ENCODE data around the gene MEX3D. TPM values are rescaled to one million over a fixed set of nuclear protein-coding genes. Genes with fewer than 3 reads are reported as not detected.

MEX3D gene
- total RNA-seq, 2 donors from 2014 or later, result 18.8 to 21.8 TPM

DNA sequence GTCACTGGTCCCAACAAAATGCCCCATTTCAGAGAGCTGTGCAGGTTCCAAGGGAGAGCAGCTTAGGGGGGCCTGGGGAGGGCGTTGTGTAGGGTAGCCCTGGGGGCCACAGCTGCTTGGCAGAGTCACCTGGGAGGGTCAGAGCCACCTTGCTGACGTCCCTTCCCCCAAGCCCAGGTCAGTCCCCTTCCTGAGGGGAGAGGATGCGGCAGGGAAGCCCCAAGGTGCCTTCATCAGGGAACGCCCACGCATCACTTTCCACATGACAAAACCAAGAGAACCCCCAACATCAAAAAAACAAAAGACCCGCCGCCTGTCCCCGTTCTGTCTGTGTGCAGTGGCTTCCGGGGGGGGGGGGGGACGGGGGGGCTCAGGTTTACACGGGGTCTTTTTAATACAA is 42.5 kb upstream of the MEX3D start:
- DNase-seq, result no peak
- Histone ChIP-seq H3K27me3 (no peaks in the 10 kb centered on the region), H3K4me1 (peaks cover 8% of the 10 kb centered on the region), H3K36me3 (replicated peaks in 1 of 2; ENCODE audit: insufficient read depth in 1 of 2, low read depth in 2 of 2) (peaks cover 7 to 19% of the 10 kb centered on the region in 2 donors), H3K4me3 (no peak overlapping the region), H3K9me3 (no peaks in the 10 kb centered on the region), H3K27ac (no peak overlapping the region)
- intact Hi-C loops (cut with DNase I), result no loop called here
- no peak for ATAC-seq
- TF ChIP-seq POLR2A (IDR thresholded peaks at IDR 0.05), result no peak
- TF ChIP-seq, protein P1, sequence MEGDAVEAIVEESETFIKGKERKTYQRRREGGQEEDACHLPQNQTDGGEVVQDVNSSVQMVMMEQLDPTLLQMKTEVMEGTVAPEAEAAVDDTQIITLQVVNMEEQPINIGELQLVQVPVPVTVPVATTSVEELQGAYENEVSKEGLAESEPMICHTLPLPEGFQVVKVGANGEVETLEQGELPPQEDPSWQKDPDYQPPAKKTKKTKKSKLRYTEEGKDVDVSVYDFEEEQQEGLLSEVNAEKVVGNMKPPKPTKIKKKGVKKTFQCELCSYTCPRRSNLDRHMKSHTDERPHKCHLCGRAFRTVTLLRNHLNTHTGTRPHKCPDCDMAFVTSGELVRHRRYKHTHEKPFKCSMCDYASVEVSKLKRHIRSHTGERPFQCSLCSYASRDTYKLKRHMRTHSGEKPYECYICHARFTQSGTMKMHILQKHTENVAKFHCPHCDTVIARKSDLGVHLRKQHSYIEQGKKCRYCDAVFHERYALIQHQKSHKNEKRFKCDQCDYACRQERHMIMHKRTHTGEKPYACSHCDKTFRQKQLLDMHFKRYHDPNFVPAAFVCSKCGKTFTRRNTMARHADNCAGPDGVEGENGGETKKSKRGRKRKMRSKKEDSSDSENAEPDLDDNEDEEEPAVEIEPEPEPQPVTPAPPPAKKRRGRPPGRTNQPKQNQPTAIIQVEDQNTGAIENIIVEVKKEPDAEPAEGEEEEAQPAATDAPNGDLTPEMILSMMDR (IDR thresholded peaks at IDR 0.05), result no peak
- 81 to 83% methylated on average over 9 to 11 of the region's 11 CpGs for WGBS, 2 donors

DNA sequence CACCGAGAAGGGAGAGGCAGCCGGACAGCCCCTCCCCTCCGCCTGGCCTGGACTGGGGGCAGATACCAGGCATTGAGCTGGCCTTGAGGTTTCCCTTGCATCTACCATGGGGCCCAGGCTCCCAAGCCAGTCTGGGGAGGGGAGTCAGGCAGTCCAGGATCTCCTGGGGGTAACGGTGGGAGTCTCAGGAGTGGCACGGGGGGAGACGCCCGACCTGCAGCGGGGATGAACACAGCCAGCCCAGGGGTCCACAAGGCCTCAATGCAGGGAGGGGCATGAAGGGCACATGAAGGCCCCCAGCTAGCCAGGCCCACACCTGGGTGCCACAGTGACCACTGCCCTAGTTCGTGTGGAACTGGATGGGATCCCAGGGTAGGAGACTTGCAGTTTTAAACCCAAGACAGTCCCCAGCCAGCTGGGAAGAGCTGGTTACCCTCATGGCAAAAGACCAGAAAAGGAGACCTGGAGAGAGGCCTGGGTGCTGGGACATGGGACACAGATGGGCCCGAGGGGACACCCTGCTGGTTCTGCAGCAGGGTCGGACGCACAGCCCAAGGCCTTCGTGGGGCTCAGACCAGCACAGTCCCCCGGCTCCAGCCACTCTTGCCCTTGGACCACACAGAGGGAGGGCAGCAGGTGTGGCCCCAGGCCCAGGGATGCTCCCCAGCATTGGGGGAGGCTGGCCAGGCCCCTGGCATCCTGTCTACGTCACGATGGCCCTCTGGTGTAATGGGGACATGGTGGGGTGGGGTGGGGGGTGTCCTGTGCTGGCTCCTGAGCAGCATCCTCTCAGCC is 41.8 kb upstream of the MEX3D start:
- no peaks in the 10 kb centered on the region for H3K27me3 ChIP-seq
- no peak overlapping the region for H3K4me3 ChIP-seq
- 88% methylated on average over 5 to 11 of the region's 16 CpGs for WGBS, 2 donors
- H3K36me3 ChIP-seq (replicated peaks in 1 of 2; ENCODE audit: insufficient read depth in 1 of 2, low read depth in 2 of 2), result peaks cover 5 to 13% of the 10 kb centered on the region in 2 donors
- DNase-seq (no peak), ATAC-seq (no peak)
- TF ChIP-seq POLR2A (IDR thresholded peaks at IDR 0.05), result no peak
- TF ChIP-seq, protein P1 (IDR thresholded peaks at IDR 0.05), result no peak
- intact Hi-C loops (cut with DNase I), result no loop called here
- H3K9me3 ChIP-seq, result no peaks in the 10 kb centered on the region
- no peak overlapping the region for H3K27ac ChIP-seq
- peaks cover 8% of the 10 kb centered on the region for H3K4me1 ChIP-seq

DNA sequence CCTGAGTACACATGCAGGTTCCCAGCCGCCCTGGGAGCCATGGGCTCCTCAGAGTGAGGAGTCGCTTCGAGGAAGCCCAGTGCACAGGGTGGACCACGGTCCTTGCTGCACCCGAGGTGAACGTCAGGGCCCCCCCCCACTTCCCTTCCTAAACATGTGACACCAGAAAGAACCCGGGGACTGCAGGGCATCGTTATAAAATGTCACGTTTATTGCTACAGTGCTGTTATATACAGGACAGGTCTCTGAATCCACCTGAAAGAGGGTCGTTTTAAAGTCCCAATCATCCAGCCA is 40.9 kb upstream of the MEX3D start:
- no peak overlapping the region for H3K27ac ChIP-seq
- H3K4me1 ChIP-seq, result peaks cover 16% of the 10 kb centered on the region
- 20 to 41% methylated on average over 8 to 10 of the region's 10 CpGs for WGBS, 2 donors
- ATAC-seq (no peak), DNase-seq (no peak)
- no peaks in the 10 kb centered on the region for H3K9me3 ChIP-seq
- no peak for TF ChIP-seq POLR2A (IDR thresholded peaks at IDR 0.05)
- TF ChIP-seq, protein P1 (IDR thresholded peaks at IDR 0.05), result no peak
- H3K36me3 ChIP-seq (replicated peaks in 1 of 2; ENCODE audit: insufficient read depth in 1 of 2, low read depth in 2 of 2), result peaks cover 0 to 7% of the 10 kb centered on the region in 2 donors
- intact Hi-C loops (cut with DNase I), result no loop called here
- H3K27me3 ChIP-seq, result no peaks in the 10 kb centered on the region
- no peak overlapping the region for H3K4me3 ChIP-seq

DNA sequence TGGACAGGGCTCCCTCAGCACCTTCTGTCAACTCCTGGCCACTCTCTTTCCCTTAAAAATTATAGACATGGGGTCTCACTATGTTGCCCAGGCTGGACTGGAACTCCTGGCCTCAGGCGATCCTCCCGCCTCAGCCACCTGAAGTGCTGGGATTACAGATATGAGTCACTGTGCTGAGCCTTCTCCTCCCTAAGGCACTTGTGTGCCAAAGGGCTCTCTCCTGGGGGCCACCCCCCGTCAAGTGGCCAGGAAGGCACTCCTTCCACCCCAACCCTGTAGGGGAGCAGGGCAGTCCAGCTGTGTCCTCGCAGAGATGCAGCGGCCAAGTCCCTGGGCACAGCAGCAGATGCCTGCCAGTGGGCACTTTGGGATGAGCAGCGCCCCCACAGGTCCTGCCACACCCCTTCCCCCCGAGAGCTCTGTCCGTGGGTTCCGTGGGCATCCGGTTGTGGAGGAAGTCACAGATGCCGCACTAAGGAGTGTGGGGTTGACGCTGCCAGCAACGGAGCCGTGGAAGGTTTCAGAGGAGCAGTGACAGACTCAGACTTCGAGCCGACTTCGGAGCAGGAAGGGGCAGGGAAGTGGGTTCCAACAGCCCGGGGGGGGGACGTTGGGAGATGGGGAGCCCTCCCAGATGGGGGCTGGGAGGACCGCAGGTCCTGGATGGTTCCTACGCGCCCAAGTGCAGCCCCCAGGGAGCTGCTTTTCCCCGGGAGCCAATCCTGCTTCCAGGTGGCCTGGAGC is 40.4 kb upstream of the MEX3D start:
- no peak for ATAC-seq
- Histone ChIP-seq H3K27me3 (no peaks in the 10 kb centered on the region), H3K9me3 (no peaks in the 10 kb centered on the region), H3K4me1 (peaks cover 21% of the 10 kb centered on the region), H3K36me3 (replicated peaks in 1 of 2; ENCODE audit: insufficient read depth in 1 of 2, low read depth in 2 of 2) (peaks cover 0 to 6% of the 10 kb centered on the region in 2 donors), H3K27ac (no peak overlapping the region), H3K4me3 (no peak overlapping the region)
- 57 to 95% methylated on average over 9 to 23 of the region's 23 CpGs for WGBS, 2 donors
- TF ChIP-seq, protein P1 (IDR thresholded peaks at IDR 0.05), result no peak
- TF ChIP-seq POLR2A (IDR thresholded peaks at IDR 0.05), result no peak
- no peak for DNase-seq
- intact Hi-C loops (cut with DNase I), result no loop called here

Data from body of pancreas (tissue), 4 donors.